Vagina (tissue), 2 donors: Measurements from ENCODE around the gene C9orf43.

Experiments used
- POLR2A ChIP-seq, 2 donors: fragments of 450-650 bp; IDR thresholded peaks; one replicate each; pipeline ENCODE4 v1.6.1; 2017; ENCODE audit warnings: antibody characterized with exemption in 2 of 2, mild to moderate bottlenecking in 2 of 2, moderate library complexity in 2 of 2
- POLR2AphosphoS5 ChIP-seq, 2 donors: sonication (generic); formaldehyde crosslinking; IDR thresholded peaks; one replicate each; pipeline ENCODE4 v1.9.0; 2017; ENCODE audit warnings: antibody characterized with exemption in 2 of 2, mild to moderate bottlenecking in 2 of 2, low read depth in 1 of 2; ENCODE audit not compliant: insufficient read depth in 1 of 2
- TF ChIP-seq, protein P1 (sequence below), 3 experiments: fragments of 450-650 bp in 2 of 3; fragments of 200-600 bp in 1 of 3; sonication (generic) in 1 of 3; IDR thresholded peaks; one replicate each; pipeline ENCODE4 v1.5.1; 2017 to 2019; ENCODE audit warnings: antibody characterized with exemption in 3 of 3, mild to moderate bottlenecking in 2 of 3, moderate library complexity in 2 of 3

DNA sequence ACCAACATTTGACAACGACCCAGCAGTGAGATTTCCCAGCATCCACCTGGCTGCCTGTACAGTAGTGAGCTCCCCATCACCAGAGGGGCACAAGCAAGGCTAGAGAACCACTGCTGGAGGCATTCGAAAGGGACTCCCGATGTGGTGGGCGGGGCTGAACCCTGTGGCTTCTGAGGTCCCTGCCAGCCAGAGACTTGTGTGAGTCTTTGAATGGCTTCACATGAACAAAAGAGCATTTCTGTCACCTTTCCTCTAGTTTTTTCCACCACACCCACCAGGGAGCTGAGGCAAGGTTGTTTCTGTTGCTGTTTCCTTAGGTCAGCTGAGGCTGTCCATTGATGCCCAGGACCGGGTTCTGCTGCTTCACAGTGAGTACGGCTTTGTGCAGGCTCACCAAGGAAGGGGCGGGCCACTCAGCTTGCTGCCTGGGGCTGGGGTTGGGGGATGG, 68.7 kb downstream of the C9orf43 start:
- TF ChIP-seq, protein P1, sequence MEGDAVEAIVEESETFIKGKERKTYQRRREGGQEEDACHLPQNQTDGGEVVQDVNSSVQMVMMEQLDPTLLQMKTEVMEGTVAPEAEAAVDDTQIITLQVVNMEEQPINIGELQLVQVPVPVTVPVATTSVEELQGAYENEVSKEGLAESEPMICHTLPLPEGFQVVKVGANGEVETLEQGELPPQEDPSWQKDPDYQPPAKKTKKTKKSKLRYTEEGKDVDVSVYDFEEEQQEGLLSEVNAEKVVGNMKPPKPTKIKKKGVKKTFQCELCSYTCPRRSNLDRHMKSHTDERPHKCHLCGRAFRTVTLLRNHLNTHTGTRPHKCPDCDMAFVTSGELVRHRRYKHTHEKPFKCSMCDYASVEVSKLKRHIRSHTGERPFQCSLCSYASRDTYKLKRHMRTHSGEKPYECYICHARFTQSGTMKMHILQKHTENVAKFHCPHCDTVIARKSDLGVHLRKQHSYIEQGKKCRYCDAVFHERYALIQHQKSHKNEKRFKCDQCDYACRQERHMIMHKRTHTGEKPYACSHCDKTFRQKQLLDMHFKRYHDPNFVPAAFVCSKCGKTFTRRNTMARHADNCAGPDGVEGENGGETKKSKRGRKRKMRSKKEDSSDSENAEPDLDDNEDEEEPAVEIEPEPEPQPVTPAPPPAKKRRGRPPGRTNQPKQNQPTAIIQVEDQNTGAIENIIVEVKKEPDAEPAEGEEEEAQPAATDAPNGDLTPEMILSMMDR (IDR thresholded peaks at IDR 0.05), result no peak
- TF ChIP-seq POLR2A (IDR thresholded peaks at IDR 0.05), result no peak
- TF ChIP-seq POLR2AphosphoS5 (IDR thresholded peaks at IDR 0.05; ENCODE audit: insufficient read depth in 1 of 2, low read depth in 1 of 2), result no peak
